ENCODE data around the gene FLCN. TPM values are rescaled to one million over a fixed set of nuclear protein-coding genes. Genes with fewer than 3 reads are reported as not detected.

The FLCN gene
- total and polyA plus RNA-seq, 5 donors = 22.9 to 55.7 (median 30.7) TPM

- DNase-seq = no peak
- Histone ChIP-seq H3K4me3 (ENCODE audit: low read length) (no peak overlapping the region), H3K27ac (ENCODE audit: low read length) (no peak overlapping the region), H3K4me1 (ENCODE audit: control insufficient read depth, insufficient read depth, low read length) (no peaks in the 10 kb centered on the region), H3K27me3 (ENCODE audit: control insufficient read depth, insufficient read depth) (no peaks in the 10 kb centered on the region), H3K9me3 (ENCODE audit: control insufficient read depth, low read length) (no peaks in the 10 kb centered on the region)
- ATAC-seq = no peak
- 90% methylated on average over 8 of the region's 8 CpGs for WGBS
- intact Hi-C loops (cut with DNase I) = no loop called here
These were observed 61.6 kb downstream of the FLCN start for GRCh38 chr17:17175340-17175739.

DNA sequence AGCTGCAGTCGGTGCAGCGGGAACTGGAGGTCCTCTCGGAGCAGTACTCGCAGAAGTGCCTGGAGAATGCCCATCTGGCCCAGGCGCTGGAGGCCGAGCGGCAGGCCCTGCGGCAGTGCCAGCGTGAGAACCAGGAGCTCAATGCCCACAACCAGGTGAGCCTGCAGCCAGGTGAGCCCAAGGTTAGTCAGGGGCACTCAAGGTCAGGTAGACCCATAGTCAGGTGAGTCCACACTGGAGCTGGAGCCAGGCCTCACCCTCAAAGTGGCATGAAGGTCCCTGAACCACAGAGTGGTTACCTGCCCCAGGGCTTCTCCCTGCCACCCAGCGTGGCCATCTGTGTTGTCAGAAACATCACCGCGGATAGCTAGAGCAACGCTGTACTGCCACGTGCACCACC is 63.0 kb downstream of the FLCN start:
- Histone ChIP-seq H3K4me3 (ENCODE audit: low read length) (no peak overlapping the region), H3K27me3 (ENCODE audit: control insufficient read depth, insufficient read depth) (no peaks in the 10 kb centered on the region), H3K4me1 (ENCODE audit: control insufficient read depth, insufficient read depth, low read length) (no peaks in the 10 kb centered on the region), H3K9me3 (ENCODE audit: control insufficient read depth, low read length) (no peaks in the 10 kb centered on the region), H3K27ac (ENCODE audit: low read length) (no peak overlapping the region)
- 96% methylated on average over 14 of the region's 14 CpGs for WGBS
- no peak for ATAC-seq
- intact Hi-C loops (cut with DNase I) = no loop called here
- DNase-seq = no peak

- Histone ChIP-seq H3K27me3 (ENCODE audit: control insufficient read depth, insufficient read depth) (no peaks in the 10 kb centered on the region), H3K9me3 (ENCODE audit: control insufficient read depth, low read length) (no peaks in the 10 kb centered on the region), H3K27ac (ENCODE audit: low read length) (no peak overlapping the region), H3K4me3 (ENCODE audit: low read length) (no peak overlapping the region), H3K4me1 (ENCODE audit: control insufficient read depth, insufficient read depth, low read length) (no peaks in the 10 kb centered on the region)
- intact Hi-C loops (cut with DNase I) = no loop called here
- 86% methylated on average over 9 of the region's 9 CpGs for WGBS
- DNase-seq (no peak), ATAC-seq (no peak)
These were observed 64.0 kb downstream of the FLCN start for GRCh38 chr17:17172990-17173389.

DNA sequence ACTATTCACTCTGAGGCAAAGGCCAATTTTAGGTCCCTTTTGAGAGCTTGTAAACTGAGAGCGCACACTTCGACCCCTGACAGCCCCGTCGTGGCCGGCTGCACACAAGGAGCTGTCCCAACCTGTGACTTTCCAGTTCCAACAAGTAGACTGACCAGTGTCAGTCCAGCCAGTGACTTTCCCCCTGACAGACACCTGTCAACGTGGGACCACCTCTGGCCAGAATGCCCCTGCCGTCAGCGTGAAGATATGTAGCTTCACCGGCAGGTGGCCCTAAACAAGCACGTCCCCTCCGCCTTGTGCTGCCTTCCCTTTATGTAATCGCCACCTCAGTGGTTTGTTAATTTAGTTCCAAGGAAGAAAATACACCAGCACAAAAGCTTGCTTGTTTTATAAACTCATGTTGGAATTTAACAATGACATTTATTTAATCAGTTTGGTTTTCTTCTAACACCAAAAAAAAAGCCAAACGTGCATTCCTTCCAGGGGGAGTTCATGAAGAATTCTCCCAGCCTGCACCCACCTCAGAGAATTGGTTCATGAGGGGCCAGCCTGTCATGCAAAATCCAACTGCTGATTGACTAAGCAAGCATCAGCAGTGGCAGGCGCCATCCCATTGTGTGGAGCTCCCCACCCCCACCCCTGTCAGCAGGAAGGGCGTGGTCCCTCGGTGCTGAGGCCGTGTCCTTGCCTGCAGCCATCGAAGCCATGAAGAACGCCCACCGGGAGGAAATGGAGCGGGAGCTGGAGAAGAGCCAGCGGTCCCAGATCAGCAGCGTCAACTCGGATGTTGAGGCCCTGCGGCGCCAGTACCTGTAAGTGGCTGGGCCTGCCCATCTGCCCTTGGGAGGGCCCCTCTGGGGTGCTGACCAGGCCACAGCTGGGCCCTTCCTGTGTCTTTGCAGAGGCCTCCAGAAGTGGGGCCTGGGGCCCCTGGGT is 64.7 kb downstream of the FLCN start:
- no peaks in the 10 kb centered on the region for H3K9me3 ChIP-seq (ENCODE audit: control insufficient read depth, low read length)
- DNase-seq = peak; percentile 77 to 86 (median 82)
- H3K27me3 ChIP-seq (ENCODE audit: control insufficient read depth, insufficient read depth) = no peaks in the 10 kb centered on the region
- no peak overlapping the region for H3K27ac ChIP-seq (ENCODE audit: low read length)
- no peaks in the 10 kb centered on the region for H3K4me1 ChIP-seq (ENCODE audit: control insufficient read depth, insufficient read depth, low read length)
- intact Hi-C loops (cut with DNase I) = no loop called here
- 66% methylated on average over 26 of the region's 26 CpGs for WGBS
- H3K4me3 ChIP-seq (ENCODE audit: low read length) = no peak overlapping the region
- ATAC-seq = peak; percentile 59 to 92

DNA sequence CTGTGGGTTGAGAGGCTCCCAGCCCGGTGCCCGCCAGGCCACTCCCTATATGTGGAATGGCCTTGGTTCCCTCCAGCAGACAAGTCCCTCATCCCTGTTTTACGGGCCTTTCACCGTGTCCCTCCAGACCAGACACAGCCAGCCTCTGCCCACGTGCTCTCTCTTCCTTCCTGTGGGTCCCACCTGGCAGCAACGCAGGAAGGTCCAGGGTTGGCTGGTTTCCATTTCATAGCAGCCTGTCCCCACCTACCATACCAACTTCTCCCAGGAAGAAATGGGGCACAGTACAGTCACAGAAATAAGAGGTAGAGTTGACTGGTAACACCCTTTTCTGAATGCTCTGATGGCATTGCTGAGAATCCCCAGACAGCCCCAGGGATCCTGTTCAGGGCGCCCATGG is 65.8 kb downstream of the FLCN start:
- ATAC-seq (no peak), DNase-seq (peak in 2 of 3 donors; percentile 8)
- no peak overlapping the region for H3K27ac ChIP-seq (ENCODE audit: low read length)

DNA sequence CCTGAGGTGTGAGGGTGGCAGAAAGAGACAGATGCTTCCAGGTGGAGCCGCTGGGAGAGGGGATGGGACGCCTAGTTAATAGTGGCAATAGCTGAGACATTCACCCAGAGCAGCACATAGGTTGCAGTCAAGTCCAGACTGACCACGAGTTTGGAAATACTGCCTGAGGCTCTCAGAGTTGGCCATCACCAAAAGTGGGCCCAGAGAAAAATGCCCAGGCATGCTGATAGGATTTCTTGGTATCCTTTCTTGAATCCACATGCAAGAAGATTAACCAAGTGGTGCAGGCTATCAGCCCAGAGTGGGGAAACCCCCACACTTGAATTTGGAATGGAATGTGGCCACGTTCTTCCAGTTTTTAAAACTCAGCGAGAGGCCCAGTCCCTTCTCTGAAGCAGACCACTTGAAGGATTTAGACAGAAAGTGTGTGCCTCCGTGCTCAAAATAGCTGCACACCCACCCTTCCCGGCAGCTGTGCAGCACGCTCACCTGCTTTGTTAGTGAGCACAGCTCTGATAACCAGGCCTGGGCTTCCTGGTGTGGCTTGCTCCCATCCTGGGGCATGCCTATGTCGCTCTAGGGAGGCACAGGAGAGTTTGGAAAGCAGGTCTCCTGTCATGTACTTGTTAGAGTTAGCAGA is 66.5 kb downstream of the FLCN start:
- ATAC-seq = no peak
- DNase-seq = peak in 1 of 3 donors; percentile 20
- intact Hi-C loops (cut with DNase I) = no loop called here
- Histone ChIP-seq H3K4me1 (ENCODE audit: control insufficient read depth, insufficient read depth, low read length) (no peaks in the 10 kb centered on the region), H3K27ac (ENCODE audit: low read length) (no peak overlapping the region), H3K27me3 (ENCODE audit: control insufficient read depth, insufficient read depth) (no peaks in the 10 kb centered on the region), H3K4me3 (ENCODE audit: low read length) (no peak overlapping the region), H3K9me3 (ENCODE audit: control insufficient read depth, low read length) (no peaks in the 10 kb centered on the region)
- 63% methylated on average over 9 of the region's 9 CpGs for WGBS

More for the DNA sequence above, 65.8 kb downstream of the FLCN start:
- Histone ChIP-seq H3K27me3 (ENCODE audit: control insufficient read depth, insufficient read depth) (no peaks in the 10 kb centered on the region), H3K9me3 (ENCODE audit: control insufficient read depth, low read length) (no peaks in the 10 kb centered on the region), H3K4me1 (ENCODE audit: control insufficient read depth, insufficient read depth, low read length) (no peaks in the 10 kb centered on the region), H3K4me3 (ENCODE audit: low read length) (no peak overlapping the region)
- intact Hi-C loops (cut with DNase I) = no loop called here
- 80% methylated on average over 7 of the region's 7 CpGs for WGBS

GRCh38 chr17:17169396-17169795 is 67.6 kb downstream of the FLCN start:
- H3K4me3 ChIP-seq (ENCODE audit: low read length) = no peak overlapping the region
- intact Hi-C loops (cut with DNase I) = no loop called here
- ATAC-seq = no peak
- no peaks in the 10 kb centered on the region for H3K9me3 ChIP-seq (ENCODE audit: control insufficient read depth, low read length)
- DNase-seq = peak in 1 of 3 donors; percentile 18
- no peaks in the 10 kb centered on the region for H3K27me3 ChIP-seq (ENCODE audit: control insufficient read depth, insufficient read depth)
- WGBS = 86% methylated on average over 4 of the region's 4 CpGs
- H3K4me1 ChIP-seq (ENCODE audit: control insufficient read depth, insufficient read depth, low read length) = no peaks in the 10 kb centered on the region
- no peak overlapping the region for H3K27ac ChIP-seq (ENCODE audit: low read length)

- Histone ChIP-seq H3K4me3 (ENCODE audit: low read length) (no peak overlapping the region), H3K27ac (ENCODE audit: low read length) (no peak overlapping the region), H3K4me1 (ENCODE audit: control insufficient read depth, insufficient read depth, low read length) (no peaks in the 10 kb centered on the region), H3K27me3 (ENCODE audit: control insufficient read depth, insufficient read depth) (no peaks in the 10 kb centered on the region), H3K9me3 (ENCODE audit: control insufficient read depth, low read length) (no peaks in the 10 kb centered on the region)
- DNase-seq (peak in 2 of 3 donors; percentile 37 to 40), ATAC-seq (no peak)
- intact Hi-C loops (cut with DNase I) = no loop called here
- 92% methylated on average over 5 of the region's 5 CpGs for WGBS
These were observed 68.6 kb downstream of the FLCN start for GRCh38 chr17:17168401-17168800.

- ATAC-seq = no peak
- no peaks in the 10 kb centered on the region for H3K4me1 ChIP-seq (ENCODE audit: control insufficient read depth, insufficient read depth, low read length)
- no peak overlapping the region for H3K4me3 ChIP-seq (ENCODE audit: low read length)
- intact Hi-C loops (cut with DNase I) = no loop called here
- no peaks in the 10 kb centered on the region for H3K9me3 ChIP-seq (ENCODE audit: control insufficient read depth, low read length)
- H3K27me3 ChIP-seq (ENCODE audit: control insufficient read depth, insufficient read depth) = no peaks in the 10 kb centered on the region
- 88% methylated on average over 10 of the region's 10 CpGs for WGBS
- DNase-seq = peak in 1 of 3 donors; percentile 41
- H3K27ac ChIP-seq (ENCODE audit: low read length) = no peak overlapping the region
These were observed 69.0 kb downstream of the FLCN start for GRCh38 chr17:17167986-17168385.

DNA sequence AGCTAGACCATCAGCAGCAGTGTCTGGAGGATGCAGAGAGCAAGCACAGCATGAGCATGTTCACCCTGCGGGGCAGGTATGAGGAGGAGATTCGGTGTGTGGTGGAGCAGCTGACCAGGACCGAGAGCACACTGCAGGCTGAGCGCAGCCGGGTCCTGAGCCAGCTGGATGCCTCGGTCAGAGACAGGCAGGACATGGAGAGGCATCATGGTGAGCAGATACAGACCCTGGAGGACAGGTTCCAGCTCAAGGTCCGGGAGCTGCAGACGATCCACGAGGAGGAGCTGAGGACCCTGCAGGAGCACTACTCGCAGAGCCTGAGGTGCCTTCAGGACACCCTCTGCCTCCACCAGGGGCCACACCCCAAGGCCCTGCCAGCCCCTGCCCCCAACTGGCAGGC is 69.6 kb downstream of the FLCN start:
- no peaks in the 10 kb centered on the region for H3K4me1 ChIP-seq (ENCODE audit: control insufficient read depth, insufficient read depth, low read length)
- no peak overlapping the region for H3K27ac ChIP-seq (ENCODE audit: low read length)
- no peaks in the 10 kb centered on the region for H3K9me3 ChIP-seq (ENCODE audit: control insufficient read depth, low read length)
- intact Hi-C loops (cut with DNase I) = no loop called here
- no peak overlapping the region for H3K4me3 ChIP-seq (ENCODE audit: low read length)
- DNase-seq (no peak), ATAC-seq (no peak)
- no peaks in the 10 kb centered on the region for H3K27me3 ChIP-seq (ENCODE audit: control insufficient read depth, insufficient read depth)
- 92% methylated on average over 10 of the region's 10 CpGs for WGBS

- intact Hi-C loops (cut with DNase I) = no loop called here
- Histone ChIP-seq H3K4me3 (ENCODE audit: low read length) (no peak overlapping the region), H3K27me3 (ENCODE audit: control insufficient read depth, insufficient read depth) (no peaks in the 10 kb centered on the region), H3K4me1 (ENCODE audit: control insufficient read depth, insufficient read depth, low read length) (no peaks in the 10 kb centered on the region), H3K9me3 (ENCODE audit: control insufficient read depth, low read length) (no peaks in the 10 kb centered on the region), H3K27ac (ENCODE audit: low read length) (no peak overlapping the region)
- WGBS = 91% methylated on average over 8 of the region's 8 CpGs
- ATAC-seq (no peak), DNase-seq (peak in 1 of 3 donors; percentile 6)
These were observed 70.5 kb downstream of the FLCN start for GRCh38 chr17:17166446-17166845.

Data from right cardiac atrium (tissue), 5 donors.